Dedifferentiated amniotic fluid mesenchymal stem cell (primary cell): ENCODE results near the gene STX7.

Source experiments
- DNase-seq: peaks from one replicate; pipeline ENCODE4 v3.0.0-alpha.2; 2016; ENCODE audit errors: extremely low spot score

The STX7 gene

DNA sequence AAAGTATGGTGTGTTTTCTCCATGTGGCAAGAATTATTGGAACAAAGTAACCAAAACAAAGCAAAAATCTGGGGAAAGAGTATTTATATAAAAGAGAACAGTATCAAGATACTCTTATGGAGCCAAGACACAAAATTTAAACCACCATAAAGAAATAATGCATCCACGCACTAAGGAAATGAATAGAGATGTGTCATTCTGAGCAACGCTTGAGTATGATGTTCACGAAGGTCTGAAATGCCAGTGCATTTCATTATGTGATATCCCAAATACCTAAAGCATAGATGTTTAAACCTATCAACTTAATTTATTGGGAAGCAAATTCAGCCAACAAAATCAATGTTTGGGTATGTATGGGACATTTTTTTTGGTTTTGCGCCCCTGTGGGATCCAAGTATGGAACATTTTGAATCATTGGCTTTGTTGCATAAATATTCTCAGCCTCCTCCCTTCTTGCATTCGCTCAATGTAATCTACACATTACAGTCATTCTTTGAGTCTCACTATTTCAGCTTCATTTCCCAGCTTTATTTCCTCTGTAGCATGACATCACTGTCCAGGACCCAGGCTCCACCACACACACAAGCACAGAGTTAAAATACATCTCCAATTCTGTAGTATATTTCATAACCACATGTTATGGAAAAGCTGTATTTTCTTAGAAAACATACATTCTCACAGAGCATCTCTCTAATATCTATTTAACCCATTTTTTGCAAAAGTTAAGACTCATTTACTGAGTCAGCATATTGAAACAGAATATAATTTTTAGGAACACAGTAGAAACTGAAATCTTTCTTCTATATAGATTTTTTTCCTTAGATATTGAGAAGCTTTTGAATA, 100.0 kb downstream of the STX7 start:
- DNase-seq = peak; percentile 38

DNA sequence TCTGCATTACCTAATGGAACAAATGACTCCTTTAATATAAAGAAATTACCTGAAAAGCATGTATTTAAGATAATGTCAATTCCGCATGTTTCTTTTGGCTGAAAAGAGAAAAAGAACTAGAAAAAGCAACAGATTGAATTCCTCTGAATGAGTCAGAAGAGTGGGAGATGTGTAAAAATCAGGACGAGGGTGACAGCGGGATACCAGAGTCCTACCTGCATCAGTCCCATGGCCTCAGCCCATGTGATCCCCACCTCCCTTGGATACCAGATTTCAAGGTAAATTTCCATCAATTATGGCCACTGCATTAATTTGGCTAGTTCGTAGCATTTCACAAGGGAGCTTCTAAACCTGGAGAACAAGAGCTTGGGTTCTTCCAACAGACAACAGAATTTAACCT, 101.6 kb downstream of the STX7 start:
- DNase-seq = no peak

DNA sequence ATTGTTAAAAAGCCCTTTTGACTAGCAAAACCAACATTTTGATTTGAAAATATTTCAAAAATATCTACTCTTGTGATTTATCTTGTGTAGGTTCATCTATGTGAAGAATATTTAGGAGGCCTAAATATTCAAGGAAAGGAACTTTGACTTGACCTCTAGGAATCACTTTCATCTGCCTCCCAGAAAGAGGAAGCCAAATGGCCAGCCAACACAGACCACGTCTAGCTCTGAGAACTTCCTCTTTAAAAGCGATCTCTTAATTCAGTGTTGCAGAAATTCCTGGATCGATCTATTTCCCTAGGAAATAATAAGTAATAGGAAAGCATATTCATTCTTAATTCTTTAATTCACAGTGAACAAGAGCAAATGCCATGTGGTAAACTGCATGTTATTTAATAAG, 102.1 kb downstream of the STX7 start:
- no peak for DNase-seq

DNA sequence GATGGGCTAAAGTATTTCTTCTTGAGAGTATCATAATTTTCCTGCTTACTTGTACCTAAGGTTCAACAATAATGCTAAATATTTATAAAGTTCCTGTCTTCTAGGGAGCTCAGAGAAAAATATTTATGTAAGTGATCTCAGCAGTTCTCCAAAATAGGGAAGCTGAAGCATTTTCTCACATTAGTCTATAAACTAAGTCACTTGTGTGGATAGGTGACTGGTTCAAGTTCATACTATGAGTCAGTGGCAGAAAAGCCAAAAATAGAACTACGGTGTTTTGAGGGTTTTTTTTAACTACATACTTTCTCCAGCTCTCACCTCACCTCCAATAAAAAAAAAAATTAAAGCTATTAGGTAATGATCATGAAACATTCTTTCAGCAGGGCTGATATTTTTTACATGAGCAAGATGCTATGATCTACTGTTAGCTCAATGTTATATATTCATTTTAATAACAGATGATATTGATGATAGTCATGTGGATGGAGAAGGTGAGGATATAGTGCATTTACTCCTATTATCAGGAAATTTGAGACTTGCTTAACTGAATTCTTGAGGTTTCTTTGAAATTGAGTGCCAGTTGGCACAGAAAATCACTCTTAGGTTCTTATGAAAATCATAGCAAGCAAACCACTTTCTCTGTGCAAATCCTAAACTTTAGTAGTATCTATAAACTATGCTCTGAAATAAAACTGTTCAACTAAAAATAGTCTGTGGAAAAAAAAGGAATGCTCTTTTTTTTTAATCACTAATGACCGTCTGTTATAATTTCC, 107.6 kb downstream of the STX7 start:
- DNase-seq = no peak

DNA sequence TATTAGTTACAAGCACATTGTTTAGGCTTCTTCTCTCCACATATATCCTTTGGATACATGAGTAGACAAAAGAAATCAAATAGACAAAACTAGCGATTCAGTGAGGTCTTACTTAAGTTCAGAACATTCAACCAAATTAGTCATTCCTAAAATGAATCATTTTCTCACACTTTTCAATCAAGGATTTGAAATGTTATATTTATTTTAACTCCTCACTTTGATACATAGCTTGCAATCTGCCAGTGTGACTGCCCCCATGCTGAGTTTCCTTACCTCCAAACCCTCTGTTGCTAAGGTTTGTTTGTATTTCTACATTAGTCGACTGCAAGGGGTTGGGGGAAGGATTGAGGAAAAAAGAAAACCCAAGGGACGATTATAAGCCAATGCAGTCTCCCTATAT, 108.2 kb downstream of the STX7 start:
- DNase-seq = no peak

DNA sequence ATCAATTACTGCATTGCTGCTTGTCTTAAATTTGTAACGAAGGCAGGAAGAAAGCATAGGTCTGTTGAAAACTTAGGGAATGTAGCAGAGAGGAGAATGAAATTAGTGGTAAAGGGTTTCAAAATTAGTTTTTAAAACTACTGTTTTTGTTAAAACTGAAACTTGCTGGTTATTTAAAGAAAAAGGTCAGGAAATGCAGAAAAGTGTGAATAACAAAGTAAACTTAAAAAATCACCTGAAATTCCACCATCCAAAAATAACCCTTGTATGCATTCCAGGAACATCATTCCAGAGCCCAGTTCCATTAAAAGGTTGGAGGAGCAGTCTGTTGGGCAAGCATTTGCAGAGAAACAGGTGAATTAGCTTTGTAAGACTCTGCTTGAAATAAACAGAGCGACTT, 108.6 kb downstream of the STX7 start:
- DNase-seq = no peak

DNA sequence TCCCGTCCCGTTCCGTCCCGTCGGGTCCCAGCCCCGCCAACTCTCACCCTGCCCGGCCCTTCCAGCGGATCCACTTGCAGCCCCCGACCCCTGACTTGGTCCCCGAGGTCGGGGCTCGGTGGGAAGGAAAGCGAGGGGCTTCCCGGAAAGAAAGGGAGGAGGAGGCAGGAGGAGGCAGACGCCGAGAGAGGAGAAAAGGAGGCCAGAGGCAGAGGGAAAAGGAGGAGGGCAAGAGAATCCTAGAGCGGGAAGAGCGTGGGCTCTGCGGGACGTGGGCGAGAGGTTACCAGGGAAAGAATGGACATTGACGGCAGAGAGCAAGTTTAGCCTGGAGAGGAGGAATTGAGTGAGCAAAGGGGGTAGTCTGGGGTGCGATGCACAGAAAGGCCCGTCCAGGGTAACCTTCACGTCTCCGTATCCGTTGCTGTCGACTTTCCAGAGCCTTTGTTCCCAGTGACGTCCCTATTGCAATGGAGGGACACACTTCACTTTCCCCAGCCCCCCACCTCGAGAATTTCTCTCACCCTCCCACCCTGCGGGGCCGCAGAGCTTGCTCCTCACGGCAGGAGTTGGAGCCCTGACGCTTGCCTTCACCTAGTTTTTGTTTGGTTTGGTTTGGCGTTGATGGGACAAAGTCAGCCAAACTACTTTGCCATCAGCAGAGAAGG, 111.2 kb downstream of the STX7 start:
- no peak for DNase-seq

DNA sequence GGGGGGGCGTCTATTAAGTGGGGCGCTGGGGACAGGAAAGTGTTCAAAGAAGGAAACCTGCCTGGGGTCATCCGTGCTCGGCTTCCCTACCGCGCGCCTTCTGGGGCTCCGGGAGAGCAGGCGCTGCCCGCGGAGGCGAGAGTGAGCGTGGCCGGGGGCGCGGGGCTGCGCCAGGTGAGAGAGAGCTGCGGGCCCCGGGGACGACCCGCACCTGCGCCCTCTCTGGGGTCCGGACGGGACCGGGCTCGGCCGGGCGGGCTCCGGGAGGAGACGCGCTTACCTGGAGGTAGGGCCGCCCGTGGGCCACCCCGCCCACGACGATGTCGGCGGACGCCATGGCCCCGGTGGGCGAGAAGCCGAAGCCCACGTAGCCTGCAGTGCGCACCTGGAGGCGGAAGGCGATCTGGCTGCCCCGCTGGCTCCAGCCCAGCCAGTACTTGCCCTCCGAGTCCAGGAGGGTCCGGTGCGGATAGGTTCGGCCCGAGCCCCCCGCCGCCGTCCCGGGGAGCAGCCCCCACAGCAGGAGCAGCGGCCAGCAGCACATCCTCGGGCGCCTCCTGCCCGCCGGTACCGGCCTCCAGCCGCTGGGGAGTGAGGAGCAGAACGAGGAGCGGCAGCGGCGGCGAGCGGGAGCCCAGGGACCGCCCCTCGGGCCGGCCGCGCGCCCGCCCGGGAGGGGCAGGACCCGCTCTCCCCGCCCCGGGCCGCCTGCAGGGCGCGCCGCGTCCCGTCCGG, 111.9 kb downstream of the STX7 start, which contains the start of gene MOXD1:
TSS of gene MOXD1 (minus strand) at position 593 of the 735 bp plus-strand sequence. CDS start at position 544, 49 bp downstream.
- DNase-seq = no peak

DNA sequence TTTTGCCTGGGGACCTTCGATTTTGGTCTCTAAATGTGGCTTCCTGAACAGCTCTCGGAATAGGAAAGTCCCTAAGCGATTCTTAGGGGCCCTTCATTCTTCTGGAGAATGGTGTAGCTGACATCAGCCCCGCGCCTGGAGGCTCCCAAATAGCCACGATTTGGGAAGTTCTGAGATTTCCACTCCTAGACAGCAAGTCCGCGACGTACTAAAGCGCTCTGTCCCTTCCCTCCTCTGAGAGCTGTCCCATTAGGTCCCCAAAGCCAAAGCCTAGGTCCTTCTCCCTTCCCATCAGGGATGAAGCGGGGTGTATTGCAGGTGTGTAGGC, 112.4 kb downstream of the STX7 start:
- DNase-seq = no peak

DNA sequence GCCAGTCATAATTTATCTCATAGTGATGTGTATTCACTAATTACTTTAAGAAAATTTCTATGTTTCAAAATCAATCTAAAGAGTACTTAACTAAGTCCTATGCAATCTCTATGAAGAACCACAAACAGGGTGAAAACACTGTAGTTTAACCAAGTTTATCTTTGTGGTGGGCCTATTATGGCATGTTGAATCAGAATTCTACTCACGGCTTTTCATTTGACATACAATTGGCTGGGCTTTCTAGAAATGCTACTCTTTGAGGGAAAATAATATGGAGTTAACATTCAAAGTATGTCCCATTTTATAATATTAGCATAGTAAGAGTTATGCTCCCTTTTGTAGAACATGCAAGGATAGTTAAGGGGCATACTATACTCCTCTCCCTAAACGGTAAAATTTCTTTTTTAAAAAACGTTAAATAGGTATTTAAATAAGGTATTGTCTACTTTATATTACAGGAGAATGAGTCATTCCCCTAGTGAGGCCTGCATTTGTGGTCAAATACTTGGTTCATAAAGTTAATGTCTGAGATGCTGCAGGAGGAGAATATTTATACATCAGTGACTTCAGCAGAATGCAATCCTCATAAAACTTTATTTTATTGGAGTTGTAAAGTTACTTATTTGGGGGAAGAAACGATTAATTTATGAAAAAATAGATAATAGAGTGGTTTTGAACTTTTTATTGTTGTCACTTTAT, 113.4 kb downstream of the STX7 start:
- no peak for DNase-seq
